Glutamatergic neuron (in vitro differentiated cells): ENCODE results near the gene CNTNAP2. TPM values are rescaled to one million over a fixed set of nuclear protein-coding genes. Genes with fewer than 3 reads are reported as not detected.

Source experiments
- DNase-seq: peaks from one replicate; pipeline ENCODE4 v3.0.0; 2022
- H3K27ac Mint-ChIP-seq: one replicate; pipeline ENCODE4 v1.8.0; 2020; ENCODE audit warnings: mild to moderate bottlenecking, mixed read lengths, inconsistent platforms; ENCODE audit not compliant: unreplicated experiment
- H3K27me3 Mint-ChIP-seq: one replicate; pipeline ENCODE4 v1.8.0; 2020; ENCODE audit warnings: mild to moderate bottlenecking, moderate library complexity, mixed read lengths, inconsistent platforms; ENCODE audit not compliant: unreplicated experiment
- H3K36me3 Mint-ChIP-seq: one replicate; pipeline ENCODE4 v1.8.0; 2020; ENCODE audit warnings: mild to moderate bottlenecking, mixed read lengths, inconsistent platforms; ENCODE audit not compliant: unreplicated experiment
- H3K4me1 Mint-ChIP-seq: one replicate; pipeline ENCODE4 v1.8.0; 2020; ENCODE audit warnings: mild to moderate bottlenecking, low read depth, mixed read lengths, inconsistent platforms; ENCODE audit not compliant: unreplicated experiment
- H3K4me3 Mint-ChIP-seq: one replicate; pipeline ENCODE4 v1.8.0; 2020; ENCODE audit warnings: mild to moderate bottlenecking, mixed read lengths, inconsistent platforms; ENCODE audit not compliant: unreplicated experiment
- H3K9me3 Mint-ChIP-seq: one replicate; pipeline ENCODE4 v1.8.0; 2020; ENCODE audit warnings: mild to moderate bottlenecking, moderate library complexity, mixed read lengths, inconsistent platforms; ENCODE audit not compliant: unreplicated experiment
- long read RNA-seq: library from polyadenylated mRNA; unstranded; transcript quantifications from one replicate; pipeline ENCODE4 v2.0.0, GENCODE V29; 2020; ENCODE audit not compliant: unreplicated experiment
- total RNA-seq: library from RNA; stranded (reverse); fragmentation: NEBNext Ultra II Directional; extraction: Animal tissue kit (Norgen Biotek cat#: 25700); gene quantifications from one replicate; pipeline ENCODE4 v1.2.1, GENCODE V29; 2021; ENCODE audit not compliant: unreplicated experiment
- TF ChIP-seq, protein P1 (sequence below): fragments of 200-600 bp; sonication (generic); IDR thresholded peaks from one replicate; pipeline ENCODE4 v1.5.0; 2021; ENCODE audit not compliant: partially characterized antibody, unreplicated experiment

Gene CNTNAP2
- total RNA-seq, result 25.8 TPM
- long read RNA-seq, full-length matches to known transcripts, result 2 of 5 reads
- long read RNA-seq, partial matches to known transcripts, result 0 of 5 reads
- long read RNA-seq, other reads (novel, unspliced or antisense), result 3 of 5 reads

GRCh38 chr7:146116521-146117222, at the start of gene CNTNAP2:
Gene CNTNAP2, plus strand, starts transcription at chr7:146116801. Its CDS starts 76 bp downstream, at chr7:146116877.
- Mint-ChIP-seq H3K4me1 (peaks cover 17% of the 10 kb centered on the region), H3K27ac (peak within 1 kb of the TSS; percentile 94), H3K9me3 (peaks cover 13% of the 10 kb centered on the region), H3K27me3 (peaks cover 1% of the 10 kb centered on the region), H3K4me3 (peak within 1 kb of the TSS; percentile 94), H3K36me3 (no peaks in the 10 kb centered on the region)
- DNase-seq, result peak; percentile 79
- TF ChIP-seq, protein P1, sequence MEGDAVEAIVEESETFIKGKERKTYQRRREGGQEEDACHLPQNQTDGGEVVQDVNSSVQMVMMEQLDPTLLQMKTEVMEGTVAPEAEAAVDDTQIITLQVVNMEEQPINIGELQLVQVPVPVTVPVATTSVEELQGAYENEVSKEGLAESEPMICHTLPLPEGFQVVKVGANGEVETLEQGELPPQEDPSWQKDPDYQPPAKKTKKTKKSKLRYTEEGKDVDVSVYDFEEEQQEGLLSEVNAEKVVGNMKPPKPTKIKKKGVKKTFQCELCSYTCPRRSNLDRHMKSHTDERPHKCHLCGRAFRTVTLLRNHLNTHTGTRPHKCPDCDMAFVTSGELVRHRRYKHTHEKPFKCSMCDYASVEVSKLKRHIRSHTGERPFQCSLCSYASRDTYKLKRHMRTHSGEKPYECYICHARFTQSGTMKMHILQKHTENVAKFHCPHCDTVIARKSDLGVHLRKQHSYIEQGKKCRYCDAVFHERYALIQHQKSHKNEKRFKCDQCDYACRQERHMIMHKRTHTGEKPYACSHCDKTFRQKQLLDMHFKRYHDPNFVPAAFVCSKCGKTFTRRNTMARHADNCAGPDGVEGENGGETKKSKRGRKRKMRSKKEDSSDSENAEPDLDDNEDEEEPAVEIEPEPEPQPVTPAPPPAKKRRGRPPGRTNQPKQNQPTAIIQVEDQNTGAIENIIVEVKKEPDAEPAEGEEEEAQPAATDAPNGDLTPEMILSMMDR, result no peak

DNA sequence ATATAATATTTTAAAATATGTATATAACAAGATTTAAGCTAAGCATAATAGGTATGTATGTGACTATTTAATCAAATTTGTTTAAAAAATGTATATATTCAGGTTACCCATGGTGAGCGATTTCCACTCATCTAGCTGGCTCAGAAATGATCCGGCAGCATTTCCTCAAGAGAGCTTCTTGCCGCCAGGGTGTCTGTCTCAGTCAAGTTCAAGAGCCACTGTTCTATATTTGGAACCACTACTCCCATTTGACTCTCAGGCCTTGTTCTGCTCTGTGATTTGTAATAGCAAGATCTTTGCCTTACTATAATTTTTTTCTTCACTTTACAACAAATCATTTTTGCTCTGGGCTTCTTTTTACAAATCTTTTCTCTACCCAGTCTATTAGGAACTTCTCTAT, 48.7 kb upstream of the CNTNAP2 start:
- Mint-ChIP-seq H3K4me3 (no peak overlapping the region), H3K36me3 (no peaks in the 10 kb centered on the region), H3K27ac (no peak overlapping the region), H3K27me3 (no peaks in the 10 kb centered on the region), H3K9me3 (no peaks in the 10 kb centered on the region), H3K4me1 (no peaks in the 10 kb centered on the region)
- TF ChIP-seq, protein P1, result no peak
- DNase-seq, result no peak

GRCh38 chr7:146074195-146074765, 42.3 kb upstream of the CNTNAP2 start:
- DNase-seq, result no peak

DNA sequence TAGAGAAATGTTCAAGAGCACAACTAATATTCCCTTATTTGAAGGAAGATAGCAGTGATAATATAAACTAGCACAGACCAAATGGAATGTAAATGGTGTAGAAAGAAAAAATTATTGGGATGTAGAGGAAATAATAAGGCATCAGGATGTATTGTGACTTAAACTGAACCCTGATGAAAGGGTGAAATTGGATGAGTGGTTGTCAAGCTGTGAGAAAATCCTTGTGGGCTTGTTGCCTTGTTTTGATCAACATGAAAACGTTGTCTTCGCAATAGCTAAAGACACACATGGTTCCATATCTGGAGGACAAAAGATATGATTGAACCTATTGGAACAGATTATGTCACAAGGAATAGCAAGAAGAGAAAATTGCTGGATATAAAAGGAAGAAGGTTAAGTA, 40.3 kb upstream of the CNTNAP2 start:
- Mint-ChIP-seq H3K4me3 (no peak overlapping the region), H3K27ac (no peak overlapping the region), H3K9me3 (no peaks in the 10 kb centered on the region), H3K27me3 (no peaks in the 10 kb centered on the region), H3K4me1 (no peaks in the 10 kb centered on the region), H3K36me3 (no peaks in the 10 kb centered on the region)
- no peak for DNase-seq
- TF ChIP-seq, protein P1, result no peak

More at GRCh38 chr7:146074195-146074765, 42.3 kb upstream of the CNTNAP2 start:
- TF ChIP-seq, protein P1, result no peak
- H3K9me3 Mint-ChIP-seq, result no peaks in the 10 kb centered on the region
- H3K4me3 Mint-ChIP-seq, result no peak overlapping the region
- no peaks in the 10 kb centered on the region for H3K4me1 Mint-ChIP-seq
- H3K27ac Mint-ChIP-seq, result no peak overlapping the region
- H3K36me3 Mint-ChIP-seq, result no peaks in the 10 kb centered on the region
- H3K27me3 Mint-ChIP-seq, result no peaks in the 10 kb centered on the region

DNA sequence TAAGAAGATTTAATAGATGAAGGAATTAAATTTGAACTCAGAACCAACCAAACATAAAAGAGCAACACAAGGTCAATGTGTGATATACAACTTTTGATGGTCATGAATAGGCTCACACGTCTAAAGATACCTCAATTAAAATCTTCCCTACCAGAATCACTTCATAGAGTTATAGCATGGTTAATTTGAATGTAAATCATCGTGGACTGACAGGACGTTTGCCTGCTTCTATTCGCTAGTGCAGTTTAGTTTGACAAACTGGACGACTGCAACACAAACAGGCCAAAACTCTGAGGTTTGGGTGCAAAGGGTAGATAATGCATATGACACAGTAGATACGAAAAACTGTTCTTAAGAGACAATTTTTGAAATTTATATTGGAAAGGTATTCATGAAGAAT, 32.5 kb upstream of the CNTNAP2 start:
- TF ChIP-seq, protein P1, result no peak
- Mint-ChIP-seq H3K4me1 (no peaks in the 10 kb centered on the region), H3K9me3 (no peaks in the 10 kb centered on the region), H3K27ac (no peak overlapping the region), H3K36me3 (no peaks in the 10 kb centered on the region), H3K4me3 (no peak overlapping the region), H3K27me3 (peaks cover 2% of the 10 kb centered on the region)
- no peak for DNase-seq
